Measurements from ENCODE around the gene AQP3. TPM values are rescaled to one million over a fixed set of nuclear protein-coding genes. Genes with fewer than 3 reads are reported as not detected.

Gene AQP3
- total and polyA plus RNA-seq, 9 of the 15 experiments (the other 6 are each of a cell fraction or from before 2014, with no cell fraction given) = 4.2 to 31.5 (median 17.6) TPM

DNA sequence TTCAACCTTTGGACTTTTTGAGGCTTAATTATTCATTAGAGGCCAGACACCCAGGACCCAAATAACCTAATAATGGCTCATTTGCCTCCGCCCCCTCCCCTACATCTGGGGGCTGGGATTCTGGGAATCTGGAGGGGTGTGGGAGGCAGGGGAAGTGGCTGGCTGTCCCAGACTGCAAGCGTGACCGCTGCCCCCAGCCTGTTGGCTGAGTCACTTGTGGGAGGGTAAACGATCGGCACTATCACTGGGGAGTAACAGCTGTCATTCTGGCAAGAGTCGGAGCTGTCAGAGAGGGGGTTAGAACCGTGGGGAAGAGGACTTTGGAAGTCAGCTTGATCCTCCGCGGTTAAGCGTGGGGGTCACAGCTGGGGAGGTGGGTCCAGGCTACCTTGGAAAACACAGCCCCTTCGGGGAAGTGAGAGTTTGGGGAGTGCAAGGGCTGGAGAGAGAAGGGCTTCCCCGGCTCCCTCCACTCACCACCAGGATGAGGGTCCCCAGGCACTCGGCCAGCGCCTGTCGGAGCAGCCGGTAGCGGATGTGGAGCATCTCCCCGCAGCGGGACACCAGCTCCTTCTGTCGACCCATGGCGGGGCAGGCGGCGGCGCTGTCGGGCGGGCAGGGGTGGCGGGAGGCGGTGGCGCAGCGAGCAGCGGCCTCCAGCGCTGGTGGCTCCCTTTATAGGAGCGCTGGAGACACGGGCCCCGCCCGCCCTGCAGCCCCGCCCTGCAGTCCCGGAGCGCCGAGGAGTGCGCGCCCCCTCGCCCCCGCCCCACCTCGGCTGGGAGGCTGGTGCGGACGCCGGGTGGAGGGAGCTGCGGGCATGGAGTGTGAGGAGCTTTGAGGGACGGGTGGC, at the start of gene AQP3 (continued):
- TF ChIP-seq, protein P1, sequence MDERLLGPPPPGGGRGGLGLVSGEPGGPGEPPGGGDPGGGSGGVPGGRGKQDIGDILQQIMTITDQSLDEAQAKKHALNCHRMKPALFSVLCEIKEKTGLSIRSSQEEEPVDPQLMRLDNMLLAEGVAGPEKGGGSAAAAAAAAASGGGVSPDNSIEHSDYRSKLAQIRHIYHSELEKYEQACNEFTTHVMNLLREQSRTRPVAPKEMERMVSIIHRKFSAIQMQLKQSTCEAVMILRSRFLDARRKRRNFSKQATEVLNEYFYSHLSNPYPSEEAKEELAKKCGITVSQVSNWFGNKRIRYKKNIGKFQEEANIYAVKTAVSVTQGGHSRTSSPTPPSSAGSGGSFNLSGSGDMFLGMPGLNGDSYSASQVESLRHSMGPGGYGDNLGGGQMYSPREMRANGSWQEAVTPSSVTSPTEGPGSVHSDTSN (CRISPR knock-in tag; IDR thresholded peaks at IDR 0.05; ENCODE audit: low read depth) = no peak
- TF ChIP-seq, protein P1 (tag; conservative IDR thresholded peaks at IDR 0.05; ENCODE audit: low read depth) = peak; percentile 75
- TF ChIP-seq FOXA1 (IDR thresholded peaks at IDR 0.05; ENCODE audit: borderline replicate concordance) = no peak
- TF ChIP-seq RERE (CRISPR knock-in tag; IDR thresholded peaks at IDR 0.05; ENCODE audit: borderline replicate concordance) = no peak
- TF ChIP-seq, protein P2, sequence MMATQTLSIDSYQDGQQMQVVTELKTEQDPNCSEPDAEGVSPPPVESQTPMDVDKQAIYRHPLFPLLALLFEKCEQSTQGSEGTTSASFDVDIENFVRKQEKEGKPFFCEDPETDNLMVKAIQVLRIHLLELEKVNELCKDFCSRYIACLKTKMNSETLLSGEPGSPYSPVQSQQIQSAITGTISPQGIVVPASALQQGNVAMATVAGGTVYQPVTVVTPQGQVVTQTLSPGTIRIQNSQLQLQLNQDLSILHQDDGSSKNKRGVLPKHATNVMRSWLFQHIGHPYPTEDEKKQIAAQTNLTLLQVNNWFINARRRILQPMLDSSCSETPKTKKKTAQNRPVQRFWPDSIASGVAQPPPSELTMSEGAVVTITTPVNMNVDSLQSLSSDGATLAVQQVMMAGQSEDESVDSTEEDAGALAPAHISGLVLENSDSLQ (IDR thresholded peaks at IDR 0.05) = peak; percentile 97
- peak; percentile 76 for TF ChIP-seq SPI1 (IDR thresholded peaks at IDR 0.05; ENCODE audit: borderline replicate concordance, low read depth, low read length)
- TF ChIP-seq SMARCB1 (IDR thresholded peaks at IDR 0.05; ENCODE audit: insufficient read length, low read depth) = no peak
- no peak for TF ChIP-seq CLOCK (CRISPR knock-in tag; IDR thresholded peaks at IDR 0.05; ENCODE audit: borderline replicate concordance)
- no peak for TF ChIP-seq RFX5 (IDR thresholded peaks at IDR 0.05; ENCODE audit: low read depth, low read length)
- TF ChIP-seq TEAD1 (CRISPR knock-in tag; IDR thresholded peaks at IDR 0.05) = no peak
- TF ChIP-seq OTX1 (CRISPR knock-in tag; IDR thresholded peaks at IDR 0.05) = no peak
- TF ChIP-seq SLC30A9 (CRISPR knock-in tag; IDR thresholded peaks at IDR 0.05) = no peak
- TF ChIP-seq CHD2 (IDR thresholded peaks at IDR 0.05; ENCODE audit: low read depth, low read length) = 0 out of 2 replicates have a peak, but pooled peaks have one; percentile 28
- TF ChIP-seq NCOA1 (IDR thresholded peaks at IDR 0.05; ENCODE audit: low read depth) = peak; percentile 54; the same call in 1 of the 2 replicates
- TF ChIP-seq HDAC1 (IDR thresholded peaks at IDR 0.05) = peak in 1 of 2 experiments; percentile 88; a peak in 2 of 4 replicates
- TF ChIP-seq HDAC2 (IDR thresholded peaks at IDR 0.05) = peak; percentile 48

Measured in K562 (cell line).